WI38 (cell line): ENCODE measurements around the gene ABHD12.
"Not testable (repeated sequence)": the region's sequence is repeated elsewhere in the genome, so short reads cannot be mapped to it uniquely, and the experiment has no call there.

Experiments used
- H3K4me3 ChIP-seq: 2 replicates; pipeline ENCODE4 v1.5.1; 2011; ENCODE audit warnings: low read depth, mild to moderate bottlenecking, control low read depth, low read length
- CTCF ChIP-seq: IDR thresholded peaks from 2 replicates; pipeline ENCODE4 v1.5.1; 2012; ENCODE audit warnings: low read depth, mild to moderate bottlenecking, control low read depth, low read length

The ABHD12 gene

GRCh38 chr20:25340380-25340779 lies 50.3 kb downstream of the ABHD12 start:
- H3K4me3 ChIP-seq: no peak overlapping the region
- no peak for TF ChIP-seq CTCF

- TF ChIP-seq CTCF: no peak
- no peak overlapping the region for H3K4me3 ChIP-seq
Observed at GRCh38 chr20:25339608-25340007, 51.0 kb downstream of the ABHD12 start.

GRCh38 chr20:25338112-25339023 lies 52.3 kb downstream of the ABHD12 start:
- no peak overlapping the region for H3K4me3 ChIP-seq
- TF ChIP-seq CTCF: no peak

GRCh38 chr20:25336561-25337422 lies 53.8 kb downstream of the ABHD12 start:
- H3K4me3 ChIP-seq: no peak overlapping the region
- TF ChIP-seq CTCF: no peak

GRCh38 chr20:25334972-25335371 lies 55.7 kb downstream of the ABHD12 start:
- not testable (repeated sequence) for H3K4me3 ChIP-seq

GRCh38 chr20:25328954-25329498 lies 61.6 kb downstream of the ABHD12 start:
- H3K4me3 ChIP-seq: no peak overlapping the region
- no peak for TF ChIP-seq CTCF

- no peak for TF ChIP-seq CTCF
Observed at GRCh38 chr20:25327521-25328235, 63.0 kb downstream of the ABHD12 start.

More at GRCh38 chr20:25327521-25328235, 63.0 kb downstream of the ABHD12 start:
- no peak overlapping the region for H3K4me3 ChIP-seq
